NCI-H2107 treated with DMSO at 0.1 percent for 48 hours (cell line): ENCODE measurements around the gene RBBP8NL.
"Not testable (repeated sequence)": the region's sequence is repeated elsewhere in the genome, so short reads cannot be mapped to it uniquely, and the experiment has no call there.

Experiments
- DNase-seq: peaks from one replicate; lab custom pipeline; 2025; ENCODE audit not compliant: unreplicated experiment; lab: John Stamatoyannopoulos, UW

RBBP8NL gene

DNA sequence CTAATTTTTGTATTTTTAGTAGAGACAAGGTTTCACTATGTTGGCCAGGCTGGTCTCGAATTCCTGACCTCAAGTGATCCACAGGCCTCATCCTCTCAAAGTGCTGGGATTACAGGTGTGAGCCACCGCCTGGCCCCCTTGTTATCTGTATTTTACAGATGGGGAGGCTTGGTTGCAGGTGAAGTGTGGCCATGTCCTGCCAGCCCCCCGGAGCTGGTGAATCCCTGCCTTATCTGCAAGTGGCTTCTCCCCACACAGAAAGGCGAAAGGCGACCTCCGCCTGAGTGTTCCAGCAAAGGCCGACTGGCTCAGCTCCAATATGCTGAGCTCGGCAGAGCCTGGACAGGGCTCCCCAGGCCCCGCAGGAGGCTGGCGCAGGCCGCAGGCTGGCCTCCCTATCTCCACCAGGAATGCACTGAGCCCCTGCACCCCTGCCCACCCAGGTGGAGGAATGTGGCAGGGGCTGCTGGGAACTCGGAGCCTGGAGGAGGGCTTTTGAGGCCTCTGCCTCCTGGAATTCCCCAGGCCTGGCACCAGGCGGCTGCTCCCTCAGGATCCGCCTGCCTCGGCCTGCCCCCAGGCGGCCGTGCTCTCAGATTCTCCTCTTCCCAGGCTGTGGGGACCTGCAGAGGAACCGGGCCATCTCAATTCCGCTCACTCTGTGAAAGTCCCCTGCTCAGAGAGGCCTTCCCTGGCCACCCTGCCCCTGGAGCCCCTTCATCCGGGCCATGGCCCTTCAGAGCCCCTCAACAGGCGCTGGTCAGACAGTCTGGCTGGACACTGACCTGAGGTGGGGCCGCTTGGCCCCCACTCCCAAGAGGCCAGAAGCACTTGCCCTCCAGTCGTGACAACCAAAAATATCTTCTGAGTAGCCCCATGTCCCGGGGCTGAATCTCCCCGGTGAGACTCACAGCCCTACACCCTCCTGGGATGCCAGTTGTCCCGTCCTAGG, 51.0 kb downstream of the RBBP8NL start:
- no peak for DNase-seq

DNA sequence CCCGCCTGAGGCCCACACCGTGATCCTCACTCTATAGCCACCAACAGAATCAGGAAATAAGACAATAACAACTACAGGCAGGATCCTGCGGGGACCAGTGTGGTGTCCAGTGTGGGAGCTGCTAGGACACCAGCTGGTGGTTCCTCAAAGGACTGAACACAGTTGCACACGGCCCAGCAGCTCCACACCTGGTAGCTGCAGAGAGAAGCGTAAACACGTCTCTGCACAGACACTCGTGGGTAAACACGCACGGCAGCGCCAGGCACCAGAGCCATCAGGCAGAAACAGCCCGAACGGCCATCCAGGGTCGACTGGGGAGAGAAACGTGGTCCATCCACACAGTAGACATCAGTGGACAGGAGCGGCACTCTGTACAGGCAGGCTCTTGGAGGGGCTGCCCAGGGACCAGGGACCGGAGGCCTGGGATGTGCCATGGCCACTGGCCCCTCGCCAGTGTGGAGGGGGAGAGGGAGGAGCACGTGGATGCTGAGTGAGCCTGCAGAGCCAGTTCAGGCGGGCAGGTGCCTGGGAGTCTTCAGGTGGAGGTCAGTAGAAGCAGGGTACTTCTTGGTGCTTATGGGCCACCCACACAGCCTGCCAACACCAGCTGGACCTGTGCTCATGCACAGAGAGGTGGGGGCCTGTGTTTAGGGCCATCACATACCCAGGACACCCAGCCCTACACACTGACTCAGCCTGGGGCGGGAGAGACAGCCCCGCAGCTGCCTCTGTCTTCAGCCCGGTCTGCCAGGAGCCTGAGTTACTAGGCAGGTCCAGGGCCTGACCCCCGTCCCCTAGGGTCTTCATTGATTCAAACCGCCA, 52.8 kb downstream of the RBBP8NL start:
- DNase-seq, result no peak

DNA sequence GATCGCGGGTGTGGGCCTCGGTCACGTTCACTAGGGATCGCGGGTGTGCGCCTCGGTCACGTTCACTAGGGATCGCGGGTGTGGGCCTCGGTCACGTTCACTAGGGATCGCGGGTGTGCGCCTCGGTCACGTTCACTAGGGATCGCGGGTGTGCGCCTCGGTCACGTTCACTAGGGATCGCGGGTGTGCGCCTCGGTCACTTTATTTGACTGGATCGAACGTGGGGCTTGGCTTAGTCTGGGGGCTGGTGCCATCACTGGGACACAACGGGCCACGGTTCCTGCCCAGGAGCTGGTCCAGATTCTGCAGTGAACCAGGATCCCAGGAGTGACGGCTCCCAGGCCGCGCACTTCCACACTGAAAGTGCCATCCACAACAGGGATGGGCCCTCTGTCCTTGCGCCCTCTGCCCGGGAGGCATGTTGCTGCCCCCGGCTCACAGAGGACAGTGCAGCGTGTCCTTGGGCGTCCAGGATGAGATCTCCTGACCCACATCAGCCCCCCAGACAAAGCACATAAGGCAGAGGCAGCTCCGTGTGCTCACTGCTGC, 53.6 kb downstream of the RBBP8NL start:
- DNase-seq, result not testable (repeated sequence)

DNA sequence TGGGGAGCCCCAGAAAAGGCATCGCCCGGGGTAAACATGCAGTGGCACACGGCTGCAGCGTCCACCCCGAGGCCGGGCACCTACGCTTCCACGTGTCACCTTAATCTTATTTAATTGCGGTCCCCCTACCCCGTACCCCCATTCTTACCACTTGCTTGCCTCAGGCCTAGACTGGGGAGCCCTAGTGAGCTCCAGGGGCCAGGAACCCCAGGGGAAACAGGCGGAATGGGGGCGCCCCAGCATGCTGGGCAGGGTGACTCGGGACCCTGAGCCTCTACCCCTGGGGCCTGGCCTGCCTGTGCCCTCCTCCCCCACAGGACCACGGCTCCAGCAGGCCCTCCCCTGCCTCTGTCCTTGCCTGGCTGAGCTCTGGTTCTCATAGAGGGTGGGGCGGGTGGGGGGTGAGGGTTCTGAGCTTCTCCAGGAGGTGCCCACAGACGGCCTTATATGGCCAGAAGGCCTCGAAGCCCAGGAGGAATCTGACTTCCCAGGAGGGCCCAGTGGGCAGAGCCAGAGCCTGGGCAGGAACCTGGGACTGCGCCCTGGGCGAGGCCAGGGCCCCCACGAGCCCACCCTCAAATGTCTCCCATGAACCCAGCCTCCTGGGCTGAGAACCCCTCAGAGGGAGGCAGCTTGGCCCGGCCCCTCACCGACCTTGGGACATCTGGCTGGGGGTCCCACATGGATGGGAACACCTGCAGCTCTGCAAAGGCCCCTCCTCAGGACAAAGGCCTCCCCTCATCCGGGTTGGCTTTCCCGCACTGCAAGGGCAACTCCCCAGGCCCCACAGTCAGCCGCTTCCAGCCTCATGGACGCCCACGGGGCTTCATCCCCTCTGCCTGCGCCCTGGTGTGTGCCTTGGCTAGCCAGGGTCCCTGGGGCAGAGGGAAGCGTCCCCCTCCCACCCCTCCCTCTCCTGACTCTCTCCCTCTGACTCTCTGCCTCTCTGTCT, 55.0 kb downstream of the RBBP8NL start:
- DNase-seq, result no peak

DNA sequence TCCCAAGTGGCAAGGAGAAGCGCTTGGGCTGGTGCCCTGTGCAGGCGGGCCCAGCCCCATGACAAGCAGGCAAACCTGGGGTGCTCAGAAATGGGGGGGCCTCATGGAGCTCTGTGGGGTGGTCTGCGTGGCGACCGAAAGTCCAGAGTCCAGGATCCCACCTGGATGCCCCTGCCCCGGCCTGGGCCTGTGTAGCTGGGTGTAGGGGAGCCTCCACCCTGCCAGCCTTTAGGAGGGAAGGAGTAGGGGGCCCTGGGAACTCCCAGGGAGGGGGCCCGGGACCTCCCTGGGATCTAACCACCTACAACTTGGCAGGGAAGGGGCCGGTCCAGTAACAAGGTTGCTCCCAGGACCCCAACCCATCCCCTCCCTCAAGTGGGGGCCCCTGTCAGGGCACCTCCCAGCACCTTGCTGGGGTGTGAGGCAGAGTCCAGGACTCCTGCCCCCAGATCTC, 55.7 kb downstream of the RBBP8NL start:
- DNase-seq, result no peak

DNA sequence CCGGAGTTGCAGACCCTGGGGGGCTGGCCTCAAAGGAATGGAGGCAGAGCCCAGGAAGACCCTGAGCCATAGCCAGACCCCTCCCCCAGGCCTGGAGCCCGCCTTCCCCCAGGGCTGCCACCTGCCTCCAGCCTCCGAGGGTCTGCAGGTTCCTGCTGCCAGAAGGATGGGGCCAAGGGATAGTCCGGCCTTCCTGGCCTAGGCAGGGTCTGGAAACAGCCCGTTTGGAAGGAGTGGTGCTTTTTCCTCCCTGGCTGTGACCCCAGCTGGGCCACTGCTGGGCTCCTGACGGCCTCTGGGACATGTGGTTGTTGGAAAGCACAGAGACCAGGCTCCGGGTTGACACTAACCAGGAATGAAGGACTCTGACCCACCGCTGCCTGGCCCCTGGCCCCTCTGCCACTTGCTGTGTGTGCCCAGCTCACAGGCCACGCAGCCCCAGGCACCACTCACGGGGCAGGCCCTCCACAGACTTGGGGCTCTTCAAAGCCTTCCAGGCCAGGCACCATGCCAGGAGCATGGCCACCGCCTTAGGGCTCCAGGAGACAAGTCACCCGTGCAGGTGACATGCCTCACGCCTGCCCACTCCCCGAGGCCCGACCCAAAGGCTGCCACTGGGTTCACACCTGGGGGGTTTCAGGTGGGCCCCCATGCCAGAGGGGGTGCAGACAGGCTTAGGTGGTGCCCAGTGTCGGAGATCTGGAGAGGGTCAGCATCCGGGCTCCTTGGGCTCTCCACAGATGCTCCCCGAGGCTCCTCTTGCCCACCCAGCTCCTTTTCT, 56.3 kb downstream of the RBBP8NL start:
- no peak for DNase-seq

DNA sequence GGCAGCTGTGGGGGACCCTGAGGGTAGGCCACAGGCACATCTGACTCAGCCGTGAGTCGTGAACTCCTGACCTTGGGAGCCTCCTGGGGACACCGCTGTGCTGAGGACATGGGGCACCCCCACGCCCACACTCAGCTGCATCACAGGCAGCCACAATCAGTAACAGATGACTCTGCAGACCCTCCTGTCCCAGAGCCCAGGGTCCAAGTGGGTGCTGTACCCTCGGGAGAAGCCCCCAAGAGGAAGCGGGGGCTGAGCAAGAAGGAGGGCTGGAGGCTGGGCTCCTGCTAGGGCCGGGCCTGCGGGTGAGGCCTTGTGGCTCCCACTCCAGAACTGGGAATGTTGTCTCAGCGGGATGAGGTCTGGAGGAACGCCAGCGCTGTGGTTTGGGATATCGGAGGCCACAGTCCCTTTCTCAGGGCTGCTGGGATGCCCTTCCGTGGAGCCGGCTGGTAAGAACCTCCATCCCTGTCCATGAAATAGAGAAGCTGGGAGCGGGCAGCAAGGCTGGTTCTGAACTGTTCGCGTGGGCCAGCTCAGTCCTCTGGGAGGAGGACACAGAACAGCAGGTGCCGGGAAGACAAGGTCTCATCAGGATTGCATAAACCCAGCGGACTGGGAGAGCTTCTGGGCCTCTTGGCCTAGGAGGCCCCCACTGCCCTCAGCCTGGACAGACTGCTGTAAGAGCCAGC, 57.1 kb downstream of the RBBP8NL start:
- DNase-seq, result peak; percentile 33

DNA sequence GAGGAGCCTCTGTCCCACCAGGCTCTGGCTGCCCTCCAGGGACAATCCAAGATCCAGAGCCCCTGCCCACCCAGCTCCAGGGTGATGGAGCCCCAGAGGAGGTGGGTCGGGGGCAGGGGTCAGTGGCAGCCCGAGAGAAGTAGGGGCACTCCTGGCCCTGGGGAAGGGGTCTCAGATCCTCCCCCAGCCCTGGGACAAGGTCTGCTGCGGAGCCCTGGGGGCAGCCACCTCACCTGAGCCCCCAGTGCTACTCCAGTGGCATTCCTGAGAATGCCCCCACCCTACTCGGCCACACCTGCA, 57.6 kb downstream of the RBBP8NL start:
- DNase-seq, result no peak

DNA sequence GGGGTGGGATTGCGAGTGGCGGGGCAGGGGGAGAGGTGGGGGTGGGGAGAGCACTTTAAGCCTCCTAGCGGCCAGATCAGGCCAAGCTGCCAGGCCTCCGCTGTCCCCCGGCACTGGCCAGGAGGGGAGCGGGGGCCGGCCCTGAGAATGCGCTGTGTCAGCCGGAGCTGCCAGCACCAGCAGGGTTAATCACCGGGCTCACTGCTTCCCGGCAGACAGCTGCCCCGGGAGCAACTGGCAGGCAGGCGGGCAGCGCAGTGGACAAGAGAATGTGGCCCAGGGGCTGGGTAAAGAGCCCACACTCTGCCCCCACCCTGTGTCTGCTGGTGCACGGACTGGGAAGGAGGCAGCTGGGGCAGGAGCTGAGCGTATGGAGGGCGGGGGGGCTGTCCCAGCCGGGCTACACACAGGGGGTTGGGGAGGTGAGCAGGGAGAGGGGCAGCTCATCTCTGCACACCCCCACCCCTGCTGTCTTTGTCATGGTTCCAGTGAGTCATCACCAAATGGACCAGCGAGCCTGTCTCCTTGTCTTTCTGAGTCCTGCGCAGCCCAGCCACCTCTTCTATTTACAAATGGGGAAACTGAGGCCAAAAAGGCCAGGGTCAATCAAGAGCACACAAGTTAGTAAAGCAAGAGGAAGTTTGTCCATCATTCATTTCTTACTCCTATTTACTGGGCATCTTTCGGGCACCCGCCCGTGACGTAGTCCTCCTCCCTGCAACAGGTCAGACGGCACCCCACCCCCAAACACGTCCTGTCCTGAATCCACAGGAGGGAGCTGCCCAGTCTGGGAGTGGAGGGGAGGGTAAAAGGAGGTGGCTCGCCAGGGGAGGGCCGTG, 58.1 kb downstream of the RBBP8NL start:
- DNase-seq, result no peak

DNA sequence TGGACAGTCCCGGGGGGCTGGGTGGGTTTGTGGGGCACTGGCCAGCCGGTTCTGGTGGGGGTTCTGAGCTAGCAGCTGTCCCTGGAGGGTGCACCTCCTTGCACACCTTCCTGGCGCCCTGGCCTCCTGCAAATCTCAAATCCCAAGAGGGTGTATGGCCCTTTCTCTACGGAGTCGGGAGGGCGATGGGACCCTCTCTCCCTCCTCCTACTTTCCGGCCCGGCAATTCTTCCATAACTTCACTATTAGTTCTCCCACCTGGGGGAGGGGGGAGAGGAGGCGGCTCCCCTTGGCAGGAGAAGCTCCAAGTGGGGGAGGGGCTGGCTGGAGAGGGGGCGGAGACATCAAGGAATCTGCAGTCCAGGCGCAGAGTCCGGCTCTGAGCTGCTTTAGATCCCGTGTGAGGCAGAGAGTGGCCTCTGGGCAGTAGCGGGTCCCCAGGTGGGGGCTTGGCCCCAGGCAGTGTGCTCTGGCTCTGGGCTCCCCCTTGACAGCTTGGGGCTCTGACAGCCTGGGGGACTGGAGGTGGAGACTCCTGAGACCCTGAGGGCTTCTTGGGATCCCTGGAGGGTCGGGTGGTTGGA, 58.9 kb downstream of the RBBP8NL start:
- no peak for DNase-seq

DNA sequence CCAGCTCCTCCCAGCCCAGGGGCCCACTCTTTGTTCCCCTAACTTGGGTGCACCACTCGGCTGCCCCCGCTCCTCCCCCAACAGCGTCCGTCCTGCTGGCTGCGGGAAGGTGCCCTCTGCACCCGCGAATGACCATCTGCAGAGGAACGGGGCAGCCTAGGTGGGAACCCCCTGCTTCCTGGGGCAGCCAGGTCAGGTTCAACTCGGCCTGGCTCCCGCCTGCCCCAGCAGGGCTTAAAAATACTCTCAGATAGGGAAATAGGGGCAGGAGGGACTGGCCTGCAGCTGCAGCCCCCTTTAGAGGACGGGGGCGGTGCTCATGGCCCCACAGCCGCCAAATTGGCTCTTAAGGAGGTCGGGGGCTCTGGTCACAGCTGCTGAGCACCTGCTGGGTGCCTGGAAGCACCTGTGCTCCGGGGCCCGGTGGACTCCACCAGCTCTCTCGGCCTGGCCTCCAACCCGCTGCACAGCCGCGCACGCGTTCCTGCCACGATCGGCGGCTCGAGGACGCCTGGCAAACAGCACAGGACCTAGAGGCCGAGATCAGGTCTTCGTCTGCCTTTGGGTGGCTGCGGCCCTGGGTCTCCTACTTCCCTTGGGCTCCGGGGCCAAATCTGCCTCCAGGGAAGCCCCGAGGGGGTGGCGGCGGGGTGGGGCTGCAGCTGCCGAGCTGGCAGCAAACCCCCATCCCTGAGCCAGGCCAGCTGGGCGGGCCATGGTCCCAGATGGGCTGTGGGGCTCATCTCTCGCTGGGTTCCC, 59.5 kb downstream of the RBBP8NL start:
- DNase-seq, result no peak

DNA sequence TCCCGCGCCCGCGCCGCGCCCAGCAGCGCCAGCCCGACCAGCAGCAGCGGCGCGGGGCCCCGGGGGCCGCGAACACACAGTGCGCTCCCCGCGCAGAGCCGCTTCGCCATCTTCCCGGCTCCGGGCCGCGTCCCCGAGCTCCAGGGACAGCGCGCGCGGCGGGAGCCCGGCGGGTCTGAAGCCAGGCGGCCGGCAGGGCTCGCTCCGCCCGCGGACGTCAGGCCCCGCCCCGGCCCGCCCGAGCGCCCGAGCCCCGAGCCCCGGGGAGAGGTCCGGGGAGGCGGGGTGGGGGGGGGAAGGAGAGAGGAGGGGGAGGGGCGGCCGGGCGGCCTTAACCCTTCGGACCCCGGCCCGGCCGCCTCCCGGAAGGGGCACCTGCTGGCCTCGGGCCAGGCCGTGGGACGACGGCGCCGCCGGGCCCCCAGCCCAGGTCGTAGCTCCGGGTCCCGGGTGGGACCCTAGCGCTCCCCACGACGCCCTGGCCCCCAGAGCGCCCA, 60.2 kb downstream of the RBBP8NL start, which contains the start of gene LAMA5:
Gene LAMA5 (minus strand): TSS at position 177 of the 497 bp plus-strand sequence. CDS start 67 bp downstream, at position 110.
- no peak for DNase-seq

DNA sequence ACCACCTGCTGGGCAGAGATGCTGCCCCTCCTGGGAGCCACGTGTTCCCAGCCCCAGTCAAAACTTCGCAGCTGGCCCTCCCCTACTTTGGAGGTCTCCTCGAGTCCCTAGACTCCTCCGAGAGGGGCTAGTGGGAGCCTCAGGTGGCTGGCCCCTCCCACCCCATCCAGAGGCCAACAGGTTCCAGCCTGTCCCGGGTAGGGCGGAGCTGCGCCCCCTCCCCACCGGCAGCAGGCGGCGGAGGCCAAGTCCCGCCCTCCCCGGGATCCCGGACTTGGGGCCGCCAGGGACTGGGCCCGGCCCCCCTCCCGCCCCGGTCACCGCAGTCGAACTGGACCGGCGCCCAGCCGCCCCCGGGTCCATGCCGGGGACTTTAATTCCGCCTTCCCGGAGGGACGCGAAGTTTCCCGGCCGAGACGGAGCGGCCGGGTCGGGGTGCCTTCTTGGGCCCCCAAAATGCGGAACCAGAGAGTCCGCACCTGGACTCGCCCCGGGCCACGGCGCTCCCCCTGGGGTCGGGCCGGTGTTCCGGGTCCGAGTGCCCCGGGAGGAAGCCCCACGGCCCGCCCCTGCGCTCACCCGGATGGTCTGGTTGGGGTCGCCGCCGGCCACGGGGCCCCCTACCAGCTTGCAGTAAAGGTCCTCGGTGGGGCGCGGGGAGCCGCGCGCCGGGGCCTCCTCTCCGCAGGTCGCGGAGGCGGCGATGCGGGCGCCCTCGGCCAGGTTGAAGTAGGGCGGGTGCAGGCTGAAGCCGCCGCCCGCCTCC, 60.8 kb downstream of the RBBP8NL start:
- no peak for DNase-seq

DNA sequence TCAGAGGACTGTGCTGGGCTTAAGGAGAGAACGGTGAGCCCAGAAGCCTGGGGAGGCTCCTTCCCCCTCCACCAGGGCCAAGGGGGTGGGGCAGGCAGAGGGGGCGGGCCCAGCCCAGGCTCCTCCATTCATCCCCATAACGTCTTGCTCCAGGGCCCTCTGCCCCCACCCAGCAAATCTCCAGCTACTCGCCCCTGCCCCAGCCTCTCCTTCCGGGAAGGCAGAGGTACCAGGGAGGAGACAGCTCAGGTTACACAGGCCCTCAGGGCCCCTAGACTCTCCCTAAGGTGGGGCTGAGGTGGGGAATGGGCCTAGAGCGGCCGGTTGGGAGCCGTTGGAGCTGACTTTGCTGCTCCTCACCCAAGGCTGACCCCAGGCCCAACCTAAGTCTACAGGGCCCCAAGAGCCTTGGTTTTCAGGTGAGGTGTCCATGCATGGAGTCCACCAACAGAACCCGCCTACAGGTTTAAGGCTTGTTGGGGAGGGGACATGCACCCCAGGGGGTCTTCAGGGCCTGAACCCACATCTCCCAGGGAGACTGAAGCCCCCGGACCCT, 61.4 kb downstream of the RBBP8NL start:
- DNase-seq, result no peak

DNA sequence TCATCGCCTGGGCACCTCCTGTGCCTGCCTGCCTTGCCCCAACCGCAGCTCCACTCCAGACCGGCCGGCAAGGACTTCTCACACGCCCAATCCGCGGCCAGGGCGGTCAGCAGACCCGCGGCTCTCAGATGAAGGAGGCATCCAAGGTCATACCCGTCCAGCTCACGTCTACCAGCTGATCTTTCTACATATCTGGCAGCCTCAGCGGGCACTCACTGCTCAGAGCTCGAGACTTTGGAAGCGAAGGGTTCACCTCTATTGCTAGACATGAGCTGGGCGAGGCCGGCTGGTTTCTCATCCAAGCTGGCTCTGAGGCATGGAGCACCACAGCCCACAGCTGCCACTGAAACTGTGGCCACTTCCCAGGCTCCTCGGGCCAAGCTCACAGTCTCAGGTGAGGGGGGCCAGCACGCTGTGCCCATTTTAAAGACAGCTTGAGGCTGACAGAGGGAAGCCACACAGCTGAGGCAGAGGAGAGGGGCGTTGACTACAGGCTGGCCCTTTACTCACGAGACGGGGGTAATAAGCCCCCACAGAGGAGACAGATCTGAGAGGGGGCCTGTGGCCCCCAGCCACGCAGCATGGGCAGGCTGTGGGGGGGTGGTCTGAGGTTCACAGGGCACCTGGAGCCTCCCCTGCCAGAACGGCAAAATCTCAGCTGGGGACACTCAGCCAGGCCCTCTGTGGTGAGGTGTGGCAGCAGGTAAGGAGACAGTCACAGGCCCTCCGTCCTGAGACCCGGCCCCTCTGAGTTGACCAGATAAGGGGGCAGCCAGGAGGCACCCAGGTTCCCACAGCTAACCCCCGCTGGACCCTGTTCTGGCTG, 62.2 kb downstream of the RBBP8NL start:
- DNase-seq, result no peak
